HCT116 (cell line): Measurements from ENCODE around the gene AP5Z1. TPM values are rescaled to one million over a fixed set of nuclear protein-coding genes. Genes with fewer than 3 reads are reported as not detected.

Experiments used
- ATAC-seq: fragments of 200-7000 bp; cut with Tn5 transposase; 2 replicates; pipeline ENCODE4 v1.9.1; 2020; ENCODE audit warnings: mild to moderate bottlenecking, moderate library complexity
- BruUV-seq: library from RNA; stranded (reverse); fragments of 400-500 nt; replicated peaks from 2 replicates; lab custom pipeline; 2021; lab: Mats Ljungman, UMichigan
- CTCF ChIA-PET: fragments of 300-600 bp; sonication (Branson Sonifier 250); formaldehyde crosslinking; loops from one replicate; lab custom pipeline; 2021; ENCODE audit warnings: antibody characterized with exemption; lab: Charles Lee
- POLR2A ChIA-PET: fragments of 300-600, 350-600 bp; sonication (Branson Sonifier 250); formaldehyde crosslinking; loops from one replicate; lab custom pipeline; 2021; ENCODE audit warnings: antibody characterized with exemption; lab: Charles Lee
- RAD21 ChIA-PET, 2 experiments: fragments of 300-600 bp; sonication (Branson Sonifier 250); formaldehyde crosslinking; loops; one replicate each; lab custom pipeline; 2023; ENCODE audit warnings: low total read pairs in 2 of 2; ENCODE audit not compliant: uncharacterized antibody in 2 of 2, unreplicated experiment in 2 of 2, low non-redundant PET in 1 of 2; lab: Charles Lee
- DNase-seq: peaks from one replicate; pipeline ENCODE4 v3.0.0-alpha.2; 2010; ENCODE audit warnings: low read depth, low spot score
- H2AFZ ChIP-seq: fragments of 200-600 bp; shearing (Covaris generic), sonication (generic); 2 replicates; pipeline ENCODE4 v1.6.1; 2017; ENCODE audit warnings: low read depth, mixed run types, mixed read lengths, antibody characterized with exemption, low read length; ENCODE audit not compliant: poor library complexity, severe bottlenecking
- H3K27ac ChIP-seq: 2 replicates; pipeline ENCODE4 v1.5.1; 2012; ENCODE audit warnings: low read depth, low read length
- H3K27me3 ChIP-seq: fragments of 200-600 bp; sonication (generic); 2 replicates; pipeline ENCODE4 v1.6.1; 2016; ENCODE audit warnings: mixed run types, low read length, mixed read lengths; ENCODE audit not compliant: insufficient read depth
- H3K36me3 ChIP-seq, 2 experiments: fragments of 200-500 bp in 1 of 2; fragments of 200-600 bp in 1 of 2; sonication (Bioruptor generic) in 1 of 2; sonication (generic) in 1 of 2; 2 replicates each; pipeline versions ENCODE4 v1.5.1 to v1.6.1; 2014 to 2016; ENCODE audit warnings: low read length in 2 of 2, inconsistent platforms in 1 of 2, mixed read lengths in 1 of 2, mixed run types in 1 of 2; ENCODE audit not compliant: insufficient read depth in 2 of 2, control insufficient read depth in 1 of 2
- H3K4me1 ChIP-seq, 2 experiments: fragments of 200-600 bp in 1 of 2; sonication (generic) in 1 of 2; 2 replicates each; pipeline versions ENCODE4 v1.5.1 to v1.6.1; 2012 to 2017; ENCODE audit warnings: low read length in 2 of 2, inconsistent platforms in 1 of 2, mild to moderate bottlenecking in 1 of 2, mixed read lengths in 1 of 2, mixed run types in 1 of 2, moderate library complexity in 1 of 2; ENCODE audit not compliant: insufficient read depth in 2 of 2, control insufficient read depth in 1 of 2
- H3K4me2 ChIP-seq: fragments of 200-600 bp; sonication (generic); 2 replicates; pipeline ENCODE4 v1.6.1; 2017; ENCODE audit warnings: mixed run types, low read length, mixed read lengths
- H3K4me3 ChIP-seq, 2 experiments: fragments of 200-600 bp in 1 of 2; sonication (generic) in 1 of 2; replicated peaks in 1 of 2; 2 replicates each; pipeline ENCODE4 v1.5.1; 2011 to 2016; ENCODE audit warnings: low read length in 2 of 2, control low read depth in 1 of 2, low read depth in 1 of 2, mild to moderate bottlenecking in 1 of 2, mixed read lengths in 1 of 2, mixed run types in 1 of 2
- H3K79me2 ChIP-seq: fragments of 200-600 bp; sonication (generic); 2 replicates; pipeline ENCODE4 v1.6.1; 2017; ENCODE audit warnings: mild to moderate bottlenecking, mixed run types, low read length, moderate library complexity, mixed read lengths; ENCODE audit not compliant: insufficient read depth
- H3K9ac ChIP-seq: fragments of 200-600 bp; sonication (generic); 2 replicates; pipeline ENCODE4 v1.6.1; 2016; ENCODE audit warnings: low read length, mixed read lengths
- H3K9me2 ChIP-seq: fragments of 200-600 bp; sonication (generic), shearing (Covaris generic); 2 replicates; pipeline ENCODE4 v1.6.1; 2017; ENCODE audit warnings: mixed run types, mild to moderate bottlenecking, moderate library complexity; ENCODE audit not compliant: insufficient read depth
- H3K9me3 ChIP-seq, 2 experiments: fragments of 200-500 bp in 1 of 2; fragments of 200-600 bp in 1 of 2; sonication (Bioruptor generic) in 1 of 2; sonication (generic) in 1 of 2; 2 replicates each; pipeline ENCODE4 v1.6.1; 2014 to 2017; ENCODE audit warnings: low read length in 2 of 2, mixed read lengths in 2 of 2, inconsistent platforms in 1 of 2, low read depth in 1 of 2, mild to moderate bottlenecking in 1 of 2, mixed run types in 1 of 2, moderate library complexity in 1 of 2; ENCODE audit not compliant: control insufficient read depth in 1 of 2, insufficient read depth in 1 of 2
- H4K20me1 ChIP-seq: fragments of 200-600 bp; sonication (generic), shearing (Covaris generic); 2 replicates; pipeline ENCODE4 v1.6.1; 2017; ENCODE audit warnings: mixed run types, mild to moderate bottlenecking, moderate library complexity; ENCODE audit not compliant: insufficient read depth
- ATF3 ChIP-seq: IDR thresholded peaks from 2 replicates; pipeline ENCODE4 v1.6.1; 2012
- CBX3 ChIP-seq: IDR thresholded peaks from 2 replicates; pipeline ENCODE4 v1.6.1; 2012; ENCODE audit warnings: low read depth
- CEBPB ChIP-seq: IDR thresholded peaks from 2 replicates; pipeline ENCODE4 v1.6.1; 2012; ENCODE audit warnings: low read depth
- CTCF ChIP-seq, 3 experiments: fragments of 200-600 bp in 1 of 3; sonication (generic) in 1 of 3; IDR thresholded peaks in 2 of 3; conservative IDR thresholded peaks in 1 of 3; 2 replicates each; pipeline ENCODE4 v1.5.1; 2012 to 2017; ENCODE audit warnings: low read depth in 2 of 3, low read length in 2 of 3, antibody characterized with exemption in 1 of 3, borderline replicate concordance in 1 of 3, control low read depth in 1 of 3, mild to moderate bottlenecking in 1 of 3, mixed read lengths in 1 of 3, mixed run types in 1 of 3, moderate library complexity in 1 of 3; ENCODE audit not compliant: insufficient read depth in 1 of 3
- EZH2phosphoT487 ChIP-seq: fragments of 200-600 bp; IDR thresholded peaks from 2 replicates; pipeline ENCODE4 v1.6.1; 2018; ENCODE audit warnings: antibody characterized with exemption, borderline replicate concordance
- MAX ChIP-seq: IDR thresholded peaks from 2 replicates; pipeline ENCODE4 v1.6.1; 2012
- POLR2AphosphoS5 ChIP-seq: IDR thresholded peaks from 2 replicates; pipeline ENCODE4 v1.6.1; 2011; ENCODE audit warnings: mild to moderate bottlenecking, low read depth, low read length, moderate library complexity
- RAD21 ChIP-seq: IDR thresholded peaks from 2 replicates; pipeline ENCODE4 v1.6.1; 2012; ENCODE audit warnings: low read depth, mild to moderate bottlenecking
- REST ChIP-seq: IDR thresholded peaks from 2 replicates; pipeline ENCODE4 v1.6.1; 2012; ENCODE audit warnings: low read depth
- SP1 ChIP-seq: IDR thresholded peaks from 2 replicates; pipeline ENCODE4 v1.6.1; 2012; ENCODE audit warnings: low read depth
- SRF ChIP-seq: IDR thresholded peaks from 2 replicates; pipeline ENCODE4 v1.6.1; 2012; ENCODE audit warnings: low read depth
- TCF7L2 ChIP-seq: IDR thresholded peaks from 2 replicates; pipeline ENCODE4 v1.7.0; 2011; ENCODE audit warnings: borderline replicate concordance, inconsistent platforms; ENCODE audit not compliant: insufficient read depth, insufficient read length; ENCODE audit errors: extremely low read depth
- YY1 ChIP-seq: IDR thresholded peaks from 2 replicates; pipeline ENCODE4 v1.6.1; 2011; ENCODE audit warnings: low read length, low read depth, moderate library complexity, mild to moderate bottlenecking; ENCODE audit not compliant: insufficient replicate concordance; ENCODE audit errors: extremely low read depth
- ZBTB33 ChIP-seq: IDR thresholded peaks from 2 replicates; pipeline ENCODE4 v1.6.1; 2011; ENCODE audit warnings: mild to moderate bottlenecking, low read length, moderate library complexity; ENCODE audit not compliant: insufficient replicate concordance; ENCODE audit errors: extremely low read depth
- ZFX ChIP-seq: fragments of 450-650 bp; IDR thresholded peaks from 2 replicates; pipeline ENCODE4 v1.6.1; 2017
- intact Hi-C: fragments of 100-400 bp; cut with micrococcal nuclease; formaldehyde crosslinking; loops from 2 replicates; pipeline ENCODE4 v1.10.0; 2022
- total RNA-seq: library from RNA; stranded (reverse); gene quantifications from one replicate; pipeline ENCODE4 v1.2.1, GENCODE V29; 2021; ENCODE audit not compliant: unreplicated experiment

AP5Z1 gene
- total RNA-seq, 1 experiment from 2014 or later = 23.2 TPM

- intact Hi-C loops = no loop called here
- peaks cover 23 to 46% of the 10 kb centered on the region in 2 experiments for H3K4me1 ChIP-seq
- 0 out of 2 replicates have a peak, but pooled peaks cover 2% of the 10 kb centered on the region for H4K20me1 ChIP-seq
- no peaks in the 10 kb centered on the region; a peak in 1 of 4 replicates for H3K36me3 ChIP-seq
- no peaks in the 10 kb centered on the region for H3K9me3 ChIP-seq
- no peak overlapping the region for H3K9ac ChIP-seq
- TF ChIP-seq CBX3 (no peak), POLR2AphosphoS5 (no peak), ATF3 (no peak), TCF7L2 (no peak), ZFX (no peak), ZBTB33 (no peak), SP1 (no peak), MAX (no peak), EZH2phosphoT487 (no peak), CEBPB (no peak), CTCF (IDR thresholded peaks at IDR 0.05 in 2 of 3, conservative IDR thresholded peaks at IDR 0.05 in 1 of 3; ENCODE audit: borderline replicate concordance in 1 of 3, insufficient read depth in 1 of 3, low read depth in 2 of 3, low read length in 2 of 3) (no peak), REST (no peak), YY1 (no peak), RAD21 (no peak), SRF (no peak)
- H3K9me2 ChIP-seq = no peaks in the 10 kb centered on the region
- no peak overlapping the region for H3K4me2 ChIP-seq
- peaks cover 95% of the 10 kb centered on the region for H3K79me2 ChIP-seq
- CTCF ChIA-PET = no interaction called here
- H3K27ac ChIP-seq = no peak overlapping the region
- H3K27me3 ChIP-seq = no peaks in the 10 kb centered on the region
- POLR2A ChIA-PET = no interaction called here
- ATAC-seq = no peak
- no peak overlapping the region for H3K4me3 ChIP-seq
- no TSS peak for BruUV-seq
- RAD21 ChIA-PET = no interaction called here
- H2AFZ ChIP-seq = no peak overlapping the region
- DNase-seq = no peak
These were observed 41.4 kb upstream of the AP5Z1 start for GRCh38 chr7:4733936-4734528.
